ENCODE measurements around the gene CCDC61.

GRCh38 chr19:46025835-46026234, 30.6 kb downstream of the CCDC61 start:
- no peak for TF ChIP-seq EZH2 (IDR thresholded peaks at IDR 0.05; ENCODE audit: low read depth)
- TF ChIP-seq CTCF (conservative IDR thresholded peaks at IDR 0.05) = no peak

All from PC-9 (cell line).